HepG2 (cell line): Measurements from ENCODE around the gene TMBIM1. TPM values are rescaled to one million over a fixed set of nuclear protein-coding genes. Genes with fewer than 3 reads are reported as not detected.

Source experiments
- AGO2 ChIP-seq: fragments of 200-400 bp; formaldehyde crosslinking; optimal IDR thresholded peaks from 2 replicates; pipeline ENCODE3; 2017; ENCODE audit warnings: mild to moderate bottlenecking, low read depth, low read length, moderate library complexity
- CBX5 ChIP-seq: sonication (generic); formaldehyde crosslinking; IDR thresholded peaks from 2 replicates; pipeline ENCODE4 v1.4.0; 2020; ENCODE audit warnings: missing genetic modification reagents, borderline replicate concordance
- HNRNPH1 ChIP-seq: fragments of 200-400 bp; formaldehyde crosslinking; optimal IDR thresholded peaks from 2 replicates; pipeline ENCODE3; 2017; ENCODE audit warnings: mild to moderate bottlenecking, low read depth, low read length
- MEF2D ChIP-seq: sonication (generic); formaldehyde crosslinking; IDR thresholded peaks from 2 replicates; pipeline ENCODE4 v1.5.1; 2020; ENCODE audit warnings: mild to moderate bottlenecking, missing genetic modification reagents
- MIER3 ChIP-seq: IDR thresholded peaks from 2 replicates; pipeline ENCODE4 v1.6.1; 2016; ENCODE audit warnings: missing compliant biosample characterization, borderline replicate concordance
- MZF1 ChIP-seq: sonication (generic); formaldehyde crosslinking; IDR thresholded peaks from 2 replicates; pipeline ENCODE4 v1.8.1; 2023; ENCODE audit warnings: mild to moderate bottlenecking, missing genetic modification reagents, borderline replicate concordance
- NRL ChIP-seq: sonication (generic); formaldehyde crosslinking; IDR thresholded peaks from 2 replicates; pipeline ENCODE4 v1.5.0; 2020; ENCODE audit warnings: missing genetic modification reagents, mild to moderate bottlenecking, moderate library complexity, borderline replicate concordance
- RARA ChIP-seq: IDR thresholded peaks from 2 replicates; pipeline ENCODE4 v1.6.1; 2016; ENCODE audit warnings: missing genetic modification reagents, missing compliant biosample characterization
- TEAD3 ChIP-seq: optimal IDR thresholded peaks from 2 replicates; pipeline ENCODE3; 2016; ENCODE audit warnings: borderline replicate concordance
- UBTF ChIP-seq: sonication (generic); formaldehyde crosslinking; IDR thresholded peaks from 2 replicates; pipeline ENCODE4 v1.4.0; 2020; ENCODE audit warnings: mild to moderate bottlenecking, missing genetic modification reagents
- ZBTB7A ChIP-seq: sonication (generic); formaldehyde crosslinking; IDR thresholded peaks from 2 replicates; pipeline ENCODE4 v1.8.0; 2022; ENCODE audit warnings: mild to moderate bottlenecking, missing genetic modification reagents
- ZNF318 ChIP-seq: sonication (generic); formaldehyde crosslinking; IDR thresholded peaks from 2 replicates; pipeline ENCODE4 v1.4.0; 2020; ENCODE audit warnings: mild to moderate bottlenecking, missing genetic modification reagents
- ZNF451 ChIP-seq: sonication (generic); formaldehyde crosslinking; IDR thresholded peaks from 2 replicates; pipeline ENCODE4 v1.5.0; 2020; ENCODE audit warnings: mild to moderate bottlenecking, missing genetic modification reagents
- ZNF543 ChIP-seq: sonication (generic); formaldehyde crosslinking; IDR thresholded peaks from 2 replicates; pipeline ENCODE4 v1.4.0; 2020; ENCODE audit warnings: mild to moderate bottlenecking, missing genetic modification reagents
- ZNF629 ChIP-seq: sonication (generic); formaldehyde crosslinking; conservative IDR thresholded peaks from 2 replicates; pipeline ENCODE4 v1.5.0; 2020; ENCODE audit warnings: missing genetic modification reagents
- ZNF644 ChIP-seq: IDR thresholded peaks from 2 replicates; pipeline ENCODE4 v1.6.1; 2016; ENCODE audit warnings: low read depth
- ZSCAN9 ChIP-seq: IDR thresholded peaks from 2 replicates; pipeline ENCODE4 v1.6.1; 2016; ENCODE audit warnings: borderline replicate concordance
- polyA plus RNA-seq, 8 experiments: library from polyadenylated mRNA; depleted of rRNA in 3 of 8; stranded (reverse) in 7 of 8; unstranded in 1 of 8; fragments of >200 nt; fragmentation: Illumina TruSeq in 4 of 8; extraction: Trizol in 4 of 8; gene quantifications; 2 replicates each; pipeline versions ENCODE4 v1.2.1 to v1.2.3, GENCODE V29; 2011 to 2016; ENCODE audit warnings: low read depth in 4 of 8, missing spikeins in 1 of 8, mixed read lengths in 1 of 8; ENCODE audit not compliant: insufficient read depth in 1 of 8
- total RNA-seq, 5 experiments: library from RNA; depleted of rRNA; stranded (reverse); fragments of >200 nt; fragmentation: Illumina TruSeq; extraction: Trizol; gene quantifications; 2 replicates each; pipeline ENCODE4 v1.2.3, GENCODE V29; 2016; ENCODE audit warnings: low read depth in 1 of 5

The TMBIM1 gene
- total and polyA plus RNA-seq, 2 of the 13 experiments (the other 11 are each of a cell fraction or from before 2014, with no cell fraction given): 127 to 139 TPM

- TF ChIP-seq ZNF318 (CRISPR knock-in tag) (0 out of 2 replicates have a peak, but pooled peaks have one; percentile 21), TEAD3 (CRISPR knock-in tag) (peak; percentile 10), ZNF644 (CRISPR knock-in tag) (peak; percentile 76; the same call in 1 of the 2 replicates), UBTF (CRISPR knock-in tag) (peak; percentile 71), MIER3 (CRISPR knock-in tag) (peak; percentile 26; the same call in 1 of the 2 replicates), ZNF629 (CRISPR knock-in tag) (peak; percentile 40; the same call in 1 of the 2 replicates), MEF2D (0 out of 2 replicates have a peak, but pooled peaks have one; percentile 35), ZSCAN9 (CRISPR knock-in tag) (peak; percentile 28; the same call in 1 of the 2 replicates), RARA (CRISPR knock-in tag) (0 out of 2 replicates have a peak, but pooled peaks have one; percentile 26), CBX5 (CRISPR knock-in tag) (peak; percentile 35; the same call in 1 of the 2 replicates), ZNF451 (CRISPR knock-in tag) (0 out of 2 replicates have a peak, but pooled peaks have one; percentile 17), ZNF543 (0 out of 2 replicates have a peak, but pooled peaks have one; percentile 71), HNRNPH1 (no peak), MZF1 (CRISPR knock-in tag) (no peak), ZBTB7A (peak; percentile 1; the same call in 1 of the 2 replicates), AGO2 (peak; percentile 41), NRL (CRISPR knock-in tag) (no peak)
Measured at GRCh38 chr2:218264773-218265561, 27.3 kb downstream of the TMBIM1 start (continued).
